Endodermal cell (in vitro differentiated cells): ENCODE results near the gene PTGR1. TPM values are rescaled to one million over a fixed set of nuclear protein-coding genes. Genes with fewer than 3 reads are reported as not detected.
A peak's percentile ranks its signal among the peaks of the same experiment; 100 is the strongest.

Experiments used
- DNase-seq: peaks from one replicate; pipeline ENCODE4 v3.0.0-alpha.2; 2017
- H3K27ac ChIP-seq: 2 replicates; pipeline ENCODE4 v1.5.1; 2013; ENCODE audit warnings: mild to moderate bottlenecking, low read depth, low read length, moderate library complexity
- H3K27me3 ChIP-seq: 2 replicates; pipeline ENCODE4 v1.6.1; 2013; ENCODE audit warnings: mild to moderate bottlenecking, low read length, moderate library complexity; ENCODE audit not compliant: insufficient read depth, control insufficient read depth, poor library complexity, severe bottlenecking
- H3K36me3 ChIP-seq: 2 replicates; pipeline ENCODE4 v1.7.0; 2013; ENCODE audit warnings: mild to moderate bottlenecking, low read length, moderate library complexity; ENCODE audit not compliant: control insufficient read depth, insufficient read depth
- H3K4me1 ChIP-seq: one replicate; pipeline ENCODE4 v1.7.0; 2013; ENCODE audit warnings: low read length; ENCODE audit not compliant: control insufficient read depth, insufficient read depth
- H3K4me3 ChIP-seq: 2 replicates; pipeline ENCODE4 v1.5.1; 2013; ENCODE audit warnings: mild to moderate bottlenecking, low read length, moderate library complexity
- H3K9ac ChIP-seq: 2 replicates; pipeline ENCODE4 v1.6.1; 2013; ENCODE audit warnings: mild to moderate bottlenecking, low read length, moderate library complexity; ENCODE audit not compliant: poor library complexity, severe bottlenecking; ENCODE audit errors: extremely low read depth
- H3K9me3 ChIP-seq: 2 replicates; pipeline ENCODE4 v1.6.1; 2013; ENCODE audit warnings: mild to moderate bottlenecking, low read length, moderate library complexity; ENCODE audit not compliant: control insufficient read depth
- H3K27ac Mint-ChIP-seq: 2 replicates; pipeline ENCODE4 v1.8.0; 2020; ENCODE audit warnings: mixed read lengths
- H3K27me3 Mint-ChIP-seq: 2 replicates; pipeline ENCODE4 v1.8.0; 2021; ENCODE audit warnings: mild to moderate bottlenecking, mixed read lengths; ENCODE audit not compliant: insufficient read depth
- H3K36me3 Mint-ChIP-seq: 2 replicates; pipeline ENCODE4 v1.8.0; 2020; ENCODE audit warnings: low read depth, mixed read lengths
- H3K4me1 Mint-ChIP-seq: 2 replicates; pipeline ENCODE4 v1.8.0; 2020; ENCODE audit warnings: mixed read lengths
- H3K4me3 Mint-ChIP-seq: 2 replicates; pipeline ENCODE4 v1.8.0; 2020; ENCODE audit warnings: mild to moderate bottlenecking, moderate library complexity, mixed read lengths
- H3K9me3 Mint-ChIP-seq: 2 replicates; pipeline ENCODE4 v1.8.0; 2020; ENCODE audit warnings: mild to moderate bottlenecking, mixed read lengths
- CTCF ChIP-seq: fragments of 200-600 bp; sonication (generic); conservative IDR thresholded peaks from 2 replicates; pipeline ENCODE4 v1.5.0; 2021; ENCODE audit warnings: antibody characterized with exemption, mild to moderate bottlenecking
- WGBS, 2 experiments: methylation state at CpG; one replicate each; pipeline versions ENCODE4 v1.1.5 to v1.1.7; 2013; ENCODE audit warnings: missing lambda C conversion rate in 2 of 2, mixed read lengths in 1 of 2; ENCODE audit not compliant: insufficient coverage in 1 of 2, insufficient read length in 1 of 2; 5-methylcytosine and 5-hydroxymethylcytosine counted together
- total RNA-seq, 2 donors: library from RNA; stranded (reverse); fragmentation: NEBNext Ultra II Directional in 1 of 2; extraction: Animal tissue kit (Norgen Biotek cat#: 25700) in 1 of 2; gene quantifications; 2 replicates in 1 of 2; 3 replicates in 1 of 2; pipeline ENCODE4 v1.2.1, GENCODE V29; 2021

PTGR1 gene
- total RNA-seq, 2 donors from 2014 or later: 204 to 442 TPM

- H3K27ac ChIP-seq: no peak overlapping the region
- peak; percentile 87 for TF ChIP-seq CTCF
- H3K27ac Mint-ChIP-seq: peak overlapping the region; percentile 93
Observed at GRCh38 chr9:111597852-111598732, 1.4 kb downstream of the PTGR1 start.

GRCh38 chr9:111588846-111589245 is 10.6 kb downstream of the PTGR1 start:
- peaks cover 55% of the 10 kb centered on the region for H3K36me3 Mint-ChIP-seq
- no peak for DNase-seq

More at GRCh38 chr9:111597852-111598732, 1.4 kb downstream of the PTGR1 start:
- WGBS, 2 experiments: 10 to 14% methylated on average over 34 to 41 of the region's 41 CpGs
- DNase-seq: peak; percentile 93
- H3K4me3 Mint-ChIP-seq: peak overlapping the region; percentile 94
- Histone ChIP-seq H3K4me3 (peak overlapping the region; percentile 86), H3K4me1 (no peaks in the 10 kb centered on the region), H3K36me3 (peaks cover 33% of the 10 kb centered on the region), H3K9ac (peak overlapping the region; percentile 85), H3K27me3 (no peaks in the 10 kb centered on the region), H3K9me3 (peaks cover 9% of the 10 kb centered on the region)
- peaks cover 38% of the 10 kb centered on the region for H3K36me3 Mint-ChIP-seq
- no peaks in the 10 kb centered on the region for H3K27me3 Mint-ChIP-seq
- peaks cover 22% of the 10 kb centered on the region for H3K4me1 Mint-ChIP-seq
- H3K9me3 Mint-ChIP-seq: peaks cover 8% of the 10 kb centered on the region

GRCh38 chr9:111586378-111586777 is 13.1 kb downstream of the PTGR1 start:
- Mint-ChIP-seq H3K27me3 (no peaks in the 10 kb centered on the region), H3K36me3 (peaks cover 34% of the 10 kb centered on the region), H3K27ac (no peak overlapping the region), H3K4me3 (no peak overlapping the region), H3K9me3 (no peaks in the 10 kb centered on the region), H3K4me1 (no peaks in the 10 kb centered on the region)
- Histone ChIP-seq H3K4me1 (no peaks in the 10 kb centered on the region), H3K27ac (no peak overlapping the region), H3K27me3 (no peaks in the 10 kb centered on the region), H3K36me3 (peaks cover 66% of the 10 kb centered on the region), H3K9ac (no peak overlapping the region), H3K9me3 (no peaks in the 10 kb centered on the region), H3K4me3 (no peak overlapping the region)
- WGBS, 2 experiments: 92 to 95% methylated on average over 4 to 5 of the region's 5 CpGs
- DNase-seq: no peak
- no peak for TF ChIP-seq CTCF

More at GRCh38 chr9:111588846-111589245, 10.6 kb downstream of the PTGR1 start:
- H3K27me3 ChIP-seq: no peaks in the 10 kb centered on the region
- 90 to 92% methylated on average over 2 to 5 of the region's 5 CpGs for WGBS, 2 experiments
- no peak overlapping the region for H3K4me3 ChIP-seq
- no peak overlapping the region for H3K4me3 Mint-ChIP-seq
- no peaks in the 10 kb centered on the region for H3K4me1 ChIP-seq
- no peak overlapping the region for H3K9ac ChIP-seq
- no peaks in the 10 kb centered on the region for H3K9me3 Mint-ChIP-seq
- H3K27ac Mint-ChIP-seq: no peak overlapping the region
- no peaks in the 10 kb centered on the region for H3K9me3 ChIP-seq
- H3K27me3 Mint-ChIP-seq: no peaks in the 10 kb centered on the region
- peaks cover 67% of the 10 kb centered on the region for H3K36me3 ChIP-seq
- TF ChIP-seq CTCF: no peak
- H3K4me1 Mint-ChIP-seq: no peaks in the 10 kb centered on the region
- H3K27ac ChIP-seq: no peak overlapping the region
